K562 (cell line): Measurements from ENCODE around the gene HTR3C. TPM values are rescaled to one million over a fixed set of nuclear protein-coding genes. Genes with fewer than 3 reads are reported as not detected.

Experiments used
- ATF3 ChIP-seq, 2 experiments: fragments of 450-650 bp in 1 of 2; sonication (generic) in 1 of 2; formaldehyde crosslinking in 1 of 2; IDR thresholded peaks in 1 of 2; conservative IDR thresholded peaks in 1 of 2; 2 replicates each; pipeline versions ENCODE4 v1.6.1 to v1.8.1; 2016 to 2023; ENCODE audit warnings: mild to moderate bottlenecking in 2 of 2, moderate library complexity in 2 of 2, inconsistent platforms in 1 of 2, missing genetic modification reagents in 1 of 2
- KLF13 ChIP-seq: fragments of 450-650 bp; IDR thresholded peaks from 2 replicates; pipeline ENCODE4 v1.6.1; 2016; ENCODE audit warnings: missing genetic modification characterization, low read depth, mild to moderate bottlenecking, missing compliant biosample characterization, moderate library complexity, borderline replicate concordance
- LCOR ChIP-seq: sonication (generic); formaldehyde crosslinking; IDR thresholded peaks from 2 replicates; pipeline ENCODE4 v1.8.0; 2022; ENCODE audit warnings: mild to moderate bottlenecking, missing genetic modification reagents
- MBD1 ChIP-seq: fragments of 250-450 bp; sonication (Bioruptor Pico); IDR thresholded peaks from 2 replicates; pipeline ENCODE4 v1.8.0; 2022; ENCODE audit warnings: inconsistent platforms
- MCM5 ChIP-seq: fragments of 450-650 bp; IDR thresholded peaks from 2 replicates; pipeline ENCODE4 v1.6.1; 2016; ENCODE audit warnings: low read depth
- MTA1 ChIP-seq: fragments of 450-650 bp; IDR thresholded peaks from 2 replicates; pipeline ENCODE4 v1.6.1; 2017; ENCODE audit warnings: borderline replicate concordance
- REST ChIP-seq, 2 experiments: fragments of 450-650 bp; formaldehyde crosslinking in 1 of 2; IDR thresholded peaks; 2 replicates each; pipeline versions ENCODE4 v1.4.0 to v1.6.1; 2014 to 2020; ENCODE audit warnings: mild to moderate bottlenecking in 2 of 2, borderline replicate concordance in 1 of 2, low read depth in 1 of 2
- USF2 ChIP-seq: sonication (generic); formaldehyde crosslinking; IDR thresholded peaks from 2 replicates; pipeline ENCODE4 v1.5.0; 2020; ENCODE audit warnings: missing genetic modification reagents
- ZNF121 ChIP-seq: sonication (generic); formaldehyde crosslinking; conservative IDR thresholded peaks from 2 replicates; pipeline ENCODE4 v1.8.0; 2022; ENCODE audit warnings: missing genetic modification reagents
- ZNF253 ChIP-seq: fragments of 250-450 bp; sonication (Bioruptor Pico); conservative IDR thresholded peaks from 2 replicates; pipeline ENCODE4 v1.6.1; 2021; ENCODE audit warnings: mild to moderate bottlenecking
- ZNF280A ChIP-seq: fragments of 450-650 bp; IDR thresholded peaks from 2 replicates; pipeline ENCODE4 v1.6.1; 2018; ENCODE audit warnings: mild to moderate bottlenecking, low read depth; ENCODE audit not compliant: partially characterized antibody
- ZNF354B ChIP-seq: fragments of 250-450 bp; sonication (Bioruptor Pico); IDR thresholded peaks from 2 replicates; pipeline ENCODE4 v1.4.0; 2020
- ZNF766 ChIP-seq: fragments of 200-800 bp; sonication (Bioruptor generic); conservative IDR thresholded peaks from 2 replicates; pipeline ENCODE4 v1.6.1; 2016; ENCODE audit warnings: missing genetic modification characterization, missing compliant biosample characterization
- polyA plus RNA-seq, 8 experiments: library from polyadenylated mRNA; depleted of rRNA in 4 of 8; stranded (reverse) in 5 of 8; unstranded in 3 of 8; fragments of >200 nt; fragmentation: Nextera tagmentation in 2 of 8; fragmentation: Illumina TruSeq in 1 of 8; extraction: Ambion mirVana in 2 of 8; extraction: Trizol in 1 of 8; gene quantifications; 2 replicates each; pipeline versions ENCODE4 v1.2.1 to v1.2.3, GENCODE V29; 2011 to 2014; ENCODE audit warnings: inconsistent platforms in 1 of 8, missing spikeins in 1 of 8
- total RNA-seq, 7 experiments: library from RNA; depleted of rRNA in 6 of 7; stranded (reverse); fragments of >200 nt in 6 of 7; fragmentation: Illumina TruSeq in 2 of 7; extraction: Trizol in 2 of 7; gene quantifications; 2 replicates each; pipeline versions ENCODE4 v1.2.1 to v1.2.3, GENCODE V29; 2011 to 2021; ENCODE audit warnings: low replicate concordance in 1 of 7

The HTR3C gene
- total and polyA plus RNA-seq, 9 of the 15 experiments (the other 6 are each of a cell fraction or from before 2014, with no cell fraction given) = 0.04 to 0.06 TPM; not detected in 7

GRCh38 chr3:184085389-184085852, 32.6 kb downstream of the HTR3C start (continued):
- TF ChIP-seq KLF13 (no peak), MBD1 (CRISPR knock-in tag) (no peak), ZNF766 (0 out of 2 replicates have a peak, but pooled peaks have one; percentile 21), ZNF280A (no peak), MCM5 (no peak), LCOR (CRISPR knock-in tag) (no peak), ZNF354B (CRISPR knock-in tag) (no peak), MTA1 (peak; percentile 57; the same call in 1 of the 2 replicates), ZNF253 (no peak), ZNF121 (no peak), USF2 (no peak), ATF3 (IDR thresholded peaks at IDR 0.05) (peak; percentile 99), ATF3 (CRISPR knock-in tag; conservative IDR thresholded peaks at IDR 0.05) (peak; percentile 64; the same call in 1 of the 2 replicates), REST (IDR thresholded peaks at IDR 0.05; ENCODE audit: borderline replicate concordance) (no peak), REST (CRISPR knock-in tag; IDR thresholded peaks at IDR 0.05; ENCODE audit: low read depth) (no peak)
